SK-N-SH treated with all-trans-retinoic acid at 6 μM for 48 hours (cell line): ENCODE measurements around the gene TMEM217.

Source experiments
- ATAC-seq: fragments of 200-7000 bp; cut with Tn5 transposase; 3 replicates; pipeline ENCODE4 v1.9.1; 2020; ENCODE audit warnings: mild to moderate bottlenecking, moderate library complexity
- ARNTL ChIP-seq: fragments of 450-650 bp; formaldehyde crosslinking; IDR thresholded peaks from 2 replicates; pipeline ENCODE4 v1.5.0; 2020; ENCODE audit warnings: low read depth, mild to moderate bottlenecking, moderate library complexity, borderline replicate concordance
- BACH2 ChIP-seq: fragments of 250-450 bp; sonication (Bioruptor Pico); IDR thresholded peaks from 2 replicates; pipeline ENCODE4 v1.9.0; 2021; ENCODE audit warnings: mild to moderate bottlenecking, borderline replicate concordance
- CSDC2 ChIP-seq: fragments of 250-450 bp; sonication (Bioruptor Pico); IDR thresholded peaks from 2 replicates; pipeline ENCODE4 v1.5.0; 2020; ENCODE audit warnings: mild to moderate bottlenecking, moderate library complexity
- ESRRG ChIP-seq: fragments of 250-450 bp; sonication (Bioruptor Pico); IDR thresholded peaks from 2 replicates; pipeline ENCODE4 v1.6.1; 2021; ENCODE audit warnings: mild to moderate bottlenecking
- GLIS3 ChIP-seq: fragments of 250-450 bp; sonication (Bioruptor Pico); IDR thresholded peaks from 2 replicates; pipeline ENCODE4 v1.5.0; 2020; ENCODE audit warnings: mild to moderate bottlenecking, moderate library complexity
- ISL1 ChIP-seq: fragments of 250-450 bp; sonication (Bioruptor Pico); IDR thresholded peaks from 2 replicates; pipeline ENCODE4 v2.1.2; 2022; ENCODE audit warnings: mild to moderate bottlenecking, moderate library complexity
- OSR1 ChIP-seq: fragments of 250-450 bp; sonication (Bioruptor Pico); IDR thresholded peaks from 2 replicates; pipeline ENCODE4 v1.8.0; 2022; ENCODE audit warnings: moderate library complexity, mild to moderate bottlenecking, inconsistent platforms
- PPARA ChIP-seq: fragments of 250-450 bp; sonication (Bioruptor Pico); IDR thresholded peaks from 2 replicates; pipeline ENCODE4 v1.5.0; 2020; ENCODE audit warnings: mild to moderate bottlenecking, borderline replicate concordance
- RARB ChIP-seq: fragments of 250-450 bp; sonication (Bioruptor Pico); IDR thresholded peaks from 2 replicates; pipeline ENCODE4 v1.8.0; 2021; ENCODE audit warnings: mild to moderate bottlenecking, moderate library complexity
- SNAI2 ChIP-seq: fragments of 250-450 bp; sonication (Bioruptor Pico); IDR thresholded peaks from 2 replicates; pipeline ENCODE4 v1.5.0; 2020; ENCODE audit warnings: mild to moderate bottlenecking, moderate library complexity
- TOX ChIP-seq: fragments of 250-450 bp; sonication (Bioruptor Pico); IDR thresholded peaks from 2 replicates; pipeline ENCODE4 v1.8.0; 2021; ENCODE audit warnings: mild to moderate bottlenecking, moderate library complexity, borderline replicate concordance
- ZFP30 ChIP-seq: fragments of 450-650 bp; formaldehyde crosslinking; IDR thresholded peaks from 2 replicates; pipeline ENCODE4 v1.5.0; 2022; ENCODE audit warnings: mild to moderate bottlenecking, moderate library complexity
- ZNF565 ChIP-seq: fragments of 450-650 bp; formaldehyde crosslinking; conservative IDR thresholded peaks from 2 replicates; pipeline ENCODE4 v1.5.0; 2020; ENCODE audit warnings: low read depth, mild to moderate bottlenecking, moderate library complexity
- ZNF70 ChIP-seq: fragments of 450-650 bp; formaldehyde crosslinking; IDR thresholded peaks from 2 replicates; pipeline ENCODE4 v1.5.0; 2020; ENCODE audit warnings: mild to moderate bottlenecking, moderate library complexity
- ZNF8 ChIP-seq: fragments of 450-650 bp; formaldehyde crosslinking; IDR thresholded peaks from 2 replicates; pipeline ENCODE4 v1.5.0; 2020; ENCODE audit warnings: mild to moderate bottlenecking, moderate library complexity
- TF ChIP-seq, protein P1 (sequence below): fragments of 250-450 bp; sonication (Bioruptor Pico); IDR thresholded peaks from 2 replicates; pipeline ENCODE4 v1.8.0; 2020; ENCODE audit warnings: mild to moderate bottlenecking, moderate library complexity, borderline replicate concordance
- TF ChIP-seq, protein P2 (sequence below): fragments of 250-450 bp; sonication (Bioruptor Pico); IDR thresholded peaks from 2 replicates; pipeline ENCODE4 v1.5.1; 2020; ENCODE audit warnings: low read depth, mild to moderate bottlenecking, moderate library complexity
- TF ChIP-seq, protein P3 (sequence below): fragments of 250-450 bp; sonication (Bioruptor Pico); IDR thresholded peaks from 2 replicates; pipeline ENCODE4 v1.5.1; 2021; ENCODE audit warnings: mild to moderate bottlenecking, moderate library complexity
- TF ChIP-seq, protein P4 (sequence below): fragments of 250-450 bp; sonication (Bioruptor Pico); IDR thresholded peaks from 2 replicates; pipeline ENCODE4 v1.8.0; 2021; ENCODE audit warnings: low read depth, mild to moderate bottlenecking, moderate library complexity, borderline replicate concordance
- TF ChIP-seq, protein P5 (sequence below): fragments of 250-450 bp; sonication (Bioruptor Pico); IDR thresholded peaks from 2 replicates; pipeline ENCODE4 v1.5.0; 2020; ENCODE audit warnings: mild to moderate bottlenecking, moderate library complexity

The TMEM217 gene

DNA sequence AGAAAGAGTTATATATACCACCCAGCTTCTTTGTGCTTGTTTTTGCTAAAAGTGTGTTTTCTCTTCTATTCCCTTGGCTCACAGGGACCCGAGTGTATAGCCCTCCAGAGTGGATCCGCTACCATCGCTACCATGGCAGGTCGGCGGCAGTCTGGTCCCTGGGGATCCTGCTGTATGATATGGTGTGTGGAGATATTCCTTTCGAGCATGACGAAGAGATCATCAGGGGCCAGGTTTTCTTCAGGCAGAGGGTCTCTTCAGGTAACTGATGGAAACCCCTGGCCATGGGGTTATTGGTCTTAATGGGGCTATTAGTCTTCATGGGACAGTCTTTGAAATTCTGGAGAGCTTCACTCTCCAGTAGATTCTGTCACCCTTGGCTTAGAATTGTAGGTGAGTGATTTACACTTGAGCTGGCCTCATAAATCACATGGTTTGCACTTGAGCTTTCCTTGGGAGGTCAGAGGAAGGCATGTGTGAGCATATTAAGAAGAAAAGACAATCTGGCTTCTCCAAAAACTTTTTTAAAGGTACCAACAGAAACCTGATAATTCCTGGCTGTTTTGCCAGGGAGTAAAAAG lies 84.9 kb downstream of the TMEM217 start:
- no peak for ATAC-seq
- TF ChIP-seq OSR1 (CRISPR knock-in tag), result no peak

DNA sequence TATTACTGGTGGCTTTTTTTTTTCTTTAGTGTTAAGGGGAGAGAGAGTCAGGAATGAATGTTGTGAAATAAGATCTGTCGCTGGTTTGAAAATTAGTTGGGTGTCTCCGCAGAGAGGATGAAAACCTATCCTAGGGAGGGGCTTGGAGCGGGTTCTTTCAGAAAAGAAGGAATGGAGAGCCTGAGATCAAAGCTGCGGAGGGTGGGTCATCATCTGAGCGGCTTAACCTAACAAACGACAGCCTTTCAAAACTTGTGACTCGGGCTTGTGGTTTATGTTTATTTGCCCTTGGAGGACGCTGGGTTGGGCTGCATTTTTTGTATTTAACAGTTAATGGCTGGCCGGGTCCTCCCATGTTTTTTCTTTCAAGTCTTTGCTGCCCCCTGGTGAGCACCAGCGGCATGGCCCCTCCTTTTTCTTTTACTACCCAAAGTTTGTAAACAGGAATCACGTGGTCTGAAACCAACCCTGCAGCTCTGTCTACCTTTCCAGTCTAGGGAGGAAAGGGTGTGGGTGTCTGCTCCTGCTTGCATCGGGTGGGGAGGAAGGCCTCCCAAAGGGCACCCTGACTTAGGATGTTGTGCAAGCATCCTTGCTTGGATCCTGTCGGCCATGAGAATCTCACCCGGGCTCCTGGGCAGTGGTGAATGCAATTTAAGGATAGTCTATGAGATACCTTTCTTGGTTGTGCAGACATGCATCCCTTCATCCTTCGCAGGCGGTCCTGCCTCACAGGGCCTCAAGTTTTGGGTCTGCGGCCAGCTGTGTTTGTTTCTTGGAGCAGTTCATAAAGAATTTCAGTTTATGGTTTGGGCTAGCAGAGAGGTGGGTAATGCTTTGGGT lies 85.8 kb downstream of the TMEM217 start:
- peak; percentile 21 for ATAC-seq
- no peak for TF ChIP-seq ISL1 (CRISPR knock-in tag)
- TF ChIP-seq, protein P1, sequence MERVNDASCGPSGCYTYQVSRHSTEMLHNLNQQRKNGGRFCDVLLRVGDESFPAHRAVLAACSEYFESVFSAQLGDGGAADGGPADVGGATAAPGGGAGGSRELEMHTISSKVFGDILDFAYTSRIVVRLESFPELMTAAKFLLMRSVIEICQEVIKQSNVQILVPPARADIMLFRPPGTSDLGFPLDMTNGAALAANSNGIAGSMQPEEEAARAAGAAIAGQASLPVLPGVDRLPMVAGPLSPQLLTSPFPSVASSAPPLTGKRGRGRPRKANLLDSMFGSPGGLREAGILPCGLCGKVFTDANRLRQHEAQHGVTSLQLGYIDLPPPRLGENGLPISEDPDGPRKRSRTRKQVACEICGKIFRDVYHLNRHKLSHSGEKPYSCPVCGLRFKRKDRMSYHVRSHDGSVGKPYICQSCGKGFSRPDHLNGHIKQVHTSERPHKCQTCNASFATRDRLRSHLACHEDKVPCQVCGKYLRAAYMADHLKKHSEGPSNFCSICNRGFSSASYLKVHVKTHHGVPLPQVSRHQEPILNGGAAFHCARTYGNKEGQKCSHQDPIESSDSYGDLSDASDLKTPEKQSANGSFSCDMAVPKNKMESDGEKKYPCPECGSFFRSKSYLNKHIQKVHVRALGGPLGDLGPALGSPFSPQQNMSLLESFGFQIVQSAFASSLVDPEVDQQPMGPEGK (CRISPR knock-in tag), result no peak
- TF ChIP-seq, protein P2, sequence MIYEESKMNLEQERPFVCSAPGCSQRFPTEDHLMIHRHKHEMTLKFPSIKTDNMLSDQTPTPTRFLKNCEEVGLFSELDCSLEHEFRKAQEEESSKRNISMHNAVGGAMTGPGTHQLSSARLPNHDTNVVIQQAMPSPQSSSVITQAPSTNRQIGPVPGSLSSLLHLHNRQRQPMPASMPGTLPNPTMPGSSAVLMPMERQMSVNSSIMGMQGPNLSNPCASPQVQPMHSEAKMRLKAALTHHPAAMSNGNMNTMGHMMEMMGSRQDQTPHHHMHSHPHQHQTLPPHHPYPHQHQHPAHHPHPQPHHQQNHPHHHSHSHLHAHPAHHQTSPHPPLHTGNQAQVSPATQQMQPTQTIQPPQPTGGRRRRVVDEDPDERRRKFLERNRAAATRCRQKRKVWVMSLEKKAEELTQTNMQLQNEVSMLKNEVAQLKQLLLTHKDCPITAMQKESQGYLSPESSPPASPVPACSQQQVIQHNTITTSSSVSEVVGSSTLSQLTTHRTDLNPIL (CRISPR knock-in tag), result no peak
- TF ChIP-seq TOX (CRISPR knock-in tag), result no peak
- TF ChIP-seq BACH2 (CRISPR knock-in tag), result no peak
- no peak for TF ChIP-seq ZFP30
- TF ChIP-seq ZNF565 (CRISPR knock-in tag), result no peak
- TF ChIP-seq, protein P3, sequence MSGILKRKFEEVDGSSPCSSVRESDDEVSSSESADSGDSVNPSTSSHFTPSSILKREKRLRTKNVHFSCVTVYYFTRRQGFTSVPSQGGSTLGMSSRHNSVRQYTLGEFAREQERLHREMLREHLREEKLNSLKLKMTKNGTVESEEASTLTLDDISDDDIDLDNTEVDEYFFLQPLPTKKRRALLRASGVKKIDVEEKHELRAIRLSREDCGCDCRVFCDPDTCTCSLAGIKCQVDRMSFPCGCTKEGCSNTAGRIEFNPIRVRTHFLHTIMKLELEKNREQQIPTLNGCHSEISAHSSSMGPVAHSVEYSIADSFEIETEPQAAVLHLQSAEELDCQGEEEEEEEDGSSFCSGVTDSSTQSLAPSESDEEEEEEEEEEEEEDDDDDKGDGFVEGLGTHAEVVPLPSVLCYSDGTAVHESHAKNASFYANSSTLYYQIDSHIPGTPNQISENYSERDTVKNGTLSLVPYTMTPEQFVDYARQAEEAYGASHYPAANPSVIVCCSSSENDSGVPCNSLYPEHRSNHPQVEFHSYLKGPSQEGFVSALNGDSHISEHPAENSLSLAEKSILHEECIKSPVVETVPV (CRISPR knock-in tag), result no peak
- no peak for TF ChIP-seq ARNTL
- TF ChIP-seq, protein P4, sequence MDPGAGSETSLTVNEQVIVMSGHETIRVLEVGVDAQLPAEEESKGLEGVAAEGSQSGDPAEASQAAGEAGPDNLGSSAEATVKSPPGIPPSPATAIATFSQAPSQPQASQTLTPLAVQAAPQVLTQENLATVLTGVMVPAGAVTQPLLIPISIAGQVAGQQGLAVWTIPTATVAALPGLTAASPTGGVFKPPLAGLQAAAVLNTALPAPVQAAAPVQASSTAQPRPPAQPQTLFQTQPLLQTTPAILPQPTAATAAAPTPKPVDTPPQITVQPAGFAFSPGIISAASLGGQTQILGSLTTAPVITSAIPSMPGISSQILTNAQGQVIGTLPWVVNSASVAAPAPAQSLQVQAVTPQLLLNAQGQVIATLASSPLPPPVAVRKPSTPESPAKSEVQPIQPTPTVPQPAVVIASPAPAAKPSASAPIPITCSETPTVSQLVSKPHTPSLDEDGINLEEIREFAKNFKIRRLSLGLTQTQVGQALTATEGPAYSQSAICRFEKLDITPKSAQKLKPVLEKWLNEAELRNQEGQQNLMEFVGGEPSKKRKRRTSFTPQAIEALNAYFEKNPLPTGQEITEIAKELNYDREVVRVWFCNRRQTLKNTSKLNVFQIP, result no peak
- TF ChIP-seq RARB (CRISPR knock-in tag), result no peak
- TF ChIP-seq GLIS3 (CRISPR knock-in tag), result no peak
- TF ChIP-seq PPARA, result no peak
- no peak for TF ChIP-seq SNAI2
- no peak for TF ChIP-seq ZNF70 (CRISPR knock-in tag)
- no peak for TF ChIP-seq ZNF8 (CRISPR knock-in tag)
- no peak for TF ChIP-seq ESRRG (CRISPR knock-in tag)
- TF ChIP-seq CSDC2, result no peak
- no peak for TF ChIP-seq OSR1 (CRISPR knock-in tag)
- TF ChIP-seq, protein P5, sequence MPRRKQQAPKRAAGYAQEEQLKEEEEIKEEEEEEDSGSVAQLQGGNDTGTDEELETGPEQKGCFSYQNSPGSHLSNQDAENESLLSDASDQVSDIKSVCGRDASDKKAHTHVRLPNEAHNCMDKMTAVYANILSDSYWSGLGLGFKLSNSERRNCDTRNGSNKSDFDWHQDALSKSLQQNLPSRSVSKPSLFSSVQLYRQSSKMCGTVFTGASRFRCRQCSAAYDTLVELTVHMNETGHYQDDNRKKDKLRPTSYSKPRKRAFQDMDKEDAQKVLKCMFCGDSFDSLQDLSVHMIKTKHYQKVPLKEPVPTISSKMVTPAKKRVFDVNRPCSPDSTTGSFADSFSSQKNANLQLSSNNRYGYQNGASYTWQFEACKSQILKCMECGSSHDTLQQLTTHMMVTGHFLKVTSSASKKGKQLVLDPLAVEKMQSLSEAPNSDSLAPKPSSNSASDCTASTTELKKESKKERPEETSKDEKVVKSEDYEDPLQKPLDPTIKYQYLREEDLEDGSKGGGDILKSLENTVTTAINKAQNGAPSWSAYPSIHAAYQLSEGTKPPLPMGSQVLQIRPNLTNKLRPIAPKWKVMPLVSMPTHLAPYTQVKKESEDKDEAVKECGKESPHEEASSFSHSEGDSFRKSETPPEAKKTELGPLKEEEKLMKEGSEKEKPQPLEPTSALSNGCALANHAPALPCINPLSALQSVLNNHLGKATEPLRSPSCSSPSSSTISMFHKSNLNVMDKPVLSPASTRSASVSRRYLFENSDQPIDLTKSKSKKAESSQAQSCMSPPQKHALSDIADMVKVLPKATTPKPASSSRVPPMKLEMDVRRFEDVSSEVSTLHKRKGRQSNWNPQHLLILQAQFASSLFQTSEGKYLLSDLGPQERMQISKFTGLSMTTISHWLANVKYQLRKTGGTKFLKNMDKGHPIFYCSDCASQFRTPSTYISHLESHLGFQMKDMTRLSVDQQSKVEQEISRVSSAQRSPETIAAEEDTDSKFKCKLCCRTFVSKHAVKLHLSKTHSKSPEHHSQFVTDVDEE (CRISPR knock-in tag), result no peak

DNA sequence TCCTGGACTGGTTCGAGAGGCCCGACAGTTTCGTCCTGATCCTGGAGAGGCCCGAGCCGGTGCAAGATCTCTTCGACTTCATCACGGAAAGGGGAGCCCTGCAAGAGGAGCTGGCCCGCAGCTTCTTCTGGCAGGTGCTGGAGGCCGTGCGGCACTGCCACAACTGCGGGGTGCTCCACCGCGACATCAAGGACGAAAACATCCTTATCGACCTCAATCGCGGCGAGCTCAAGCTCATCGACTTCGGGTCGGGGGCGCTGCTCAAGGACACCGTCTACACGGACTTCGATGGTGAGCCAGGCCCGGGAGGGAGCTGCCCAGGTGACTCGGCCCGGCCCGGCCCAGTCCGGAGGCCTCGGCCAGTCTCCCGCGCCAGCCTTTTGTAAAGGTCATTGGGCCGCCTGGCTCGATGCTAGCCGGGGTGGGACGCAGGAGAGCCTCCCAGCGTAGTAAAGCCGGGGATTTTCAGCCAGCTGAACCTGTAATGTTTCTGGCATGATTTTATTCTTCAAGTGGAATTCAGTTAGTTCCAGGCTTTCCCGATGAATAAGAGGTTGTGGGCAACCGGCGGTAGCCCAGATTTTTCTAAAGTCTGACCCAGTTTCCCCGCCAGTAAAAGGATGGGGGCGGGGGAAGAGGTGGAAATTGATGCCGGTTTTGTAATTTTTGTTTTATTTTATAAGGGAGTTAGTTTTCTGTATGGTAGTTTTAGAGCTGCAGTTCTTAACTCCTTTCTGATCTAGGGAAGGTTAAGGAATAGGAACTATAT lies 86.6 kb downstream of the TMEM217 start:
- no peak for TF ChIP-seq ZNF565 (CRISPR knock-in tag)
- TF ChIP-seq, protein P1 (CRISPR knock-in tag), result no peak
- no peak for TF ChIP-seq PPARA
- no peak for TF ChIP-seq ISL1 (CRISPR knock-in tag)
- no peak for TF ChIP-seq TOX (CRISPR knock-in tag)
- ATAC-seq, result peak; percentile 15
